HG03025 (cell line): ENCODE measurements around the gene CHPF2.

Source experiments
- ATAC-seq: cut with Tn5 transposase; IDR thresholded peaks from one replicate; pipeline ENCODE4 v1.9.1; 2021; ENCODE audit warnings: mild to moderate bottlenecking, moderate library complexity; ENCODE audit not compliant: unreplicated experiment, low FRiP score

CHPF2 gene

DNA sequence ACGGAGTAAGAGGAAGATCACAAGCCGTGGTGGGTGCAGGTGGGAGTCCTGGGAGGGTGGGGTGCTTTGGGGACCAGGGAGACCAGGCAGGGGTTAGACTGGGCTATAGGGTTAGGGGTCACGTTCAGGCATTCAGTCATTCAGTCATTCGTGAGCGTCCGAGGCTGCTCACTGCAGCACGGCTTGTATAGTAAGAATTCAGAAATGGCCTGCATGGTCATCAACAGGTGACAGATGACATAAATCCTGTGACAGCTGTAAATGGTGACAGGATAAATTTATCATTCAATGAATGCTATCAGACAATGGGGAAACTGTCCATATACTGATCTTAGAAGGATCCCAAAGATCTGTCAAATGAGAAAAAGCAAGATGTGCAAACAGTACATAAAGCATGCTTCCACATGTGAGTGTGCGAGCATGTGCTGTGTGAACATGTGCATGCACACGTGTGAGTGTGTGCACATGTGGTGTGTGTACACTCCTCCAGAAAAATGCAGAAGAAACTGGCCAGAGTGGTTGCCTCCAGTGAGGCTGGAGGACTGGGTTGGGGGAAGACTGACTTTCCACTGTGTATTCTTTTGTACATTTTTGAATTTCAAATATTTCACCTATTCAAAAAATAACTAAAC lies 48.2 kb downstream of the CHPF2 start:
- no peak for ATAC-seq

DNA sequence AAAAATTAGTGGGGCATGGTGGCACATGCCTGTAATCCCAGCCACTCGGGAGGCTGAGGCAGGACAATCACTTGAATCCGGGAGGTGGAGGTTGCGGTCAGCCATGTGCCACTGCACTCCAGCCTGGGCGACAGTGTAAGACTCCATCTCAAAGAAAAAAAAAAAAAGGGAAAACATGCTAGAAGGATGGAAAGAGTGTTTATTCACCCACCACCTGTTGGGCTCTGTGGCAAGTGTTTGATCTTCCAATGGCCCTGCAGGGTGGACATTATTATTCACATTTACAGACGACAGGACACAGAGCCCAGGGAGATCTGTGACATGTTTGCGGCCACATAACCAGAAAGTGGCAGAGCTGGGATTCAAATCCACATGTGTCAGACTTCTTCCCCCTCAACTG lies 49.4 kb downstream of the CHPF2 start:
- ATAC-seq: no peak

DNA sequence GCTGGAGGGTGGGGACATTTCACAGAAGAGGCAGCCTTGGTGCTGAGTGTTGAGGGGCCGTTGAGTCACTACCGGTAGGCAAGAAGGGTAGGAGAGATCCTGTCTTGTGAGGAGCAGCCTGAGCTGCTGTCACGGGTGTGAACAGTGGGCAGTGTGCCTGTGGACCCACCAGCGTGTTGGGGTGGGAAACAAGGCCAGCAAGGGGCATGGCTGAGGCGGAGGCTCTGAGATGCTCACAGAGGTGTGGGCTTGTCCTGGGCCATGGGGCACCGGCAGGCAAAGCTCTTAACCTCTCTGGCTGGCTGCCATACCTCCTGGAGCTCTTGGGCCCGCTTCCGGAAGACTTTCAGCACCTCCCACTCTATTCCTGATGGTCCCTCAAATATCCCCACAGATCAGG lies 49.8 kb downstream of the CHPF2 start:
- no peak for ATAC-seq

DNA sequence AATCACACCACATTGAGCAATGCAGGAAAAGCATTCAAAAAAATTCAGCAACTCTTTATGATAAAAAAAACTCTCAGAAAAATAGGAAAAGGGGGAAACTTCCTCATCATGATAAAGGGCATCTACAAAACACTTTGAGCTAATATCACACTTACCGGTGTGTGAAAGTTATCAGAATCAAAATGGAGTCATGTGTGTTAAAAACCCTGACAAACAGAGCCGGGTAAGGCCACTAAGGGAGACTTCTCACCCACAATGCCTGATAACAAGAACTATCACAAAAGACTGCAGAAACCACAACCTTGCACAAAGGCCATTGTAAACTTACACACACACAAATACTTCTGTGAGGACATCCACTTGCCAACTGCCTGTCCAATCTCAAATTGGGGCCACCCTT lies 51.0 kb downstream of the CHPF2 start:
- no peak for ATAC-seq

DNA sequence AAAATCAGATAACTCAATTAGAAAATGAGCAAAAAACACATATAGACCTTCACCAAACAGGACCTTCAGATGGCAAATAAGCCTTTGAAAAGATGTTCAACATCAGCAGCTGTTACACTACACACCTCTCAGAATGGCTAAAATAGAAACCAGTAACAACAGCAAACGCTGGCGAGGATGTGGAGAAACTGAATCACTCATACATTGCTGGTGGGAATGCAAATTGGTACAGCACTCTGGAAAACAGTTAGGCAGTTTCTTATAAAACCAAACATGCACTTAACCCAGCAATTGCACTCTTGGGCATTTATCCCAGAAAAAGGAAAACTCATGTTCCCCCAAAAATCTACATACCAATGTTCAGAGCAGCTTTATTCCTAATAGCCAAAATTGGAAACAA lies 53.9 kb downstream of the CHPF2 start:
- ATAC-seq: no peak
